DOHH2 (cell line): ENCODE data around the gene PLEKHN1.
A peak's percentile ranks its signal among the peaks of the same experiment; 100 is the strongest.
"Not testable (repeated sequence)": the region's sequence is repeated elsewhere in the genome, so short reads cannot be mapped to it uniquely, and the experiment has no call there.

Experiments
- H3F3A ChIP-seq: fragments of 200-600 bp; sonication (generic), shearing (Covaris generic); 2 replicates; pipeline ENCODE4 v1.6.0; 2016; ENCODE audit warnings: antibody characterized with exemption, mild to moderate bottlenecking; ENCODE audit not compliant: control insufficient read depth, insufficient read depth
- H3K27ac ChIP-seq: fragments of 200-600 bp; sonication (generic); 2 replicates; pipeline ENCODE4 v1.5.1; 2014; ENCODE audit warnings: low read depth, mild to moderate bottlenecking, low read length, moderate library complexity
- H3K27me3 ChIP-seq: fragments of 200-600 bp; sonication (generic); 2 replicates; pipeline ENCODE4 v1.6.1; 2014; ENCODE audit warnings: mild to moderate bottlenecking, low read length, mixed read lengths; ENCODE audit not compliant: control insufficient read depth
- H3K36me3 ChIP-seq: fragments of 200-600 bp; sonication (generic); 2 replicates; pipeline ENCODE4 v1.6.1; 2014; ENCODE audit warnings: mild to moderate bottlenecking, low read length, moderate library complexity, mixed read lengths; ENCODE audit not compliant: control insufficient read depth
- H3K4me1 ChIP-seq: fragments of 200-600 bp; sonication (generic); 2 replicates; pipeline ENCODE4 v1.6.1; 2014; ENCODE audit warnings: mild to moderate bottlenecking, low read length, mixed read lengths; ENCODE audit not compliant: control insufficient read depth
- H3K4me2 ChIP-seq: fragments of 200-600 bp; sonication (generic); 2 replicates; pipeline ENCODE4 v1.6.0; 2014; ENCODE audit warnings: mild to moderate bottlenecking, low read length, moderate library complexity
- H3K4me3 ChIP-seq: fragments of 200-600 bp; sonication (generic); 2 replicates; pipeline ENCODE4 v1.5.1; 2014; ENCODE audit warnings: mild to moderate bottlenecking, low read length, mixed read lengths
- H3K79me2 ChIP-seq: fragments of 200-600 bp; sonication (generic); 2 replicates; pipeline ENCODE4 v1.6.1; 2014; ENCODE audit warnings: mild to moderate bottlenecking, low read length, mixed read lengths; ENCODE audit not compliant: control insufficient read depth
- H3K9me2 ChIP-seq: fragments of 200-600 bp; sonication (generic); replicated peaks from 2 replicates; pipeline ENCODE4 v1.6.1; 2014; ENCODE audit warnings: mild to moderate bottlenecking, low read length, mixed read lengths; ENCODE audit not compliant: control insufficient read depth
- H3K9me3 ChIP-seq: fragments of 200-600 bp; sonication (generic); 2 replicates; pipeline ENCODE4 v1.6.1; 2014; ENCODE audit warnings: antibody characterized with exemption, low read length, mixed read lengths; ENCODE audit not compliant: control insufficient read depth, insufficient read depth
- H4K20me1 ChIP-seq: fragments of 200-600 bp; sonication (generic); 2 replicates; pipeline ENCODE4 v1.6.0; 2014; ENCODE audit warnings: low read depth, mild to moderate bottlenecking, antibody characterized with exemption, low read length, moderate library complexity; ENCODE audit not compliant: control insufficient read depth, insufficient read depth
- CTCF ChIP-seq: fragments of 200-600 bp; sonication (generic); IDR thresholded peaks from one replicate; pipeline ENCODE4 v1.5.1; 2014; ENCODE audit warnings: antibody characterized with exemption, mild to moderate bottlenecking, low read depth, low read length; ENCODE audit not compliant: poor library complexity, severe bottlenecking
- EZH2phosphoT487 ChIP-seq: fragments of 200-600 bp; sonication (generic); IDR thresholded peaks from 2 replicates; pipeline ENCODE4 v1.6.1; 2017; ENCODE audit warnings: borderline replicate concordance, mild to moderate bottlenecking, antibody characterized with exemption, low read length, moderate library complexity, mixed read lengths

PLEKHN1 gene

GRCh38 chr1:975365-975764 lies 9.1 kb downstream of the PLEKHN1 start:
- no peaks in the 10 kb centered on the region for H4K20me1 ChIP-seq
- H3K9me2 ChIP-seq: no peaks in the 10 kb centered on the region
- no peaks in the 10 kb centered on the region for H3K9me3 ChIP-seq
- H3K4me1 ChIP-seq: peaks cover 3% of the 10 kb centered on the region; the same call in 1 of the 2 replicates
- no peaks in the 10 kb centered on the region for H3K79me2 ChIP-seq
- H3K27ac ChIP-seq: no peak overlapping the region
- no peak overlapping the region for H3K4me2 ChIP-seq
- TF ChIP-seq CTCF: no peak
- TF ChIP-seq EZH2phosphoT487: no peak
- no peaks in the 10 kb centered on the region for H3F3A ChIP-seq
- H3K27me3 ChIP-seq: no peaks in the 10 kb centered on the region
- no peaks in the 10 kb centered on the region for H3K36me3 ChIP-seq
- no peak overlapping the region for H3K4me3 ChIP-seq

- no peak overlapping the region for H3K27ac ChIP-seq
- H3K4me3 ChIP-seq: no peak overlapping the region
Measured at GRCh38 chr1:975896-976683, 9.8 kb downstream of the PLEKHN1 start.

GRCh38 chr1:976791-977190 lies 10.5 kb downstream of the PLEKHN1 start:
- not testable (repeated sequence) for H3F3A ChIP-seq, H3K9me3 ChIP-seq, H3K9me2 ChIP-seq, H4K20me1 ChIP-seq, H3K27me3 ChIP-seq, H3K4me2 ChIP-seq, H3K4me3 ChIP-seq, H3K27ac ChIP-seq, H3K79me2 ChIP-seq, H3K36me3 ChIP-seq, H3K4me1 ChIP-seq

More at GRCh38 chr1:975896-976683, 9.8 kb downstream of the PLEKHN1 start:
- Histone ChIP-seq H3F3A (no peaks in the 10 kb centered on the region), H4K20me1 (no peaks in the 10 kb centered on the region), H3K4me2 (peak overlapping the region; percentile 44; the same call in 1 of the 2 replicates), H3K79me2 (no peaks in the 10 kb centered on the region), H3K4me1 (peaks cover 3% of the 10 kb centered on the region; the same call in 1 of the 2 replicates), H3K9me3 (no peaks in the 10 kb centered on the region), H3K27me3 (no peaks in the 10 kb centered on the region), H3K36me3 (no peaks in the 10 kb centered on the region), H3K9me2 (no peaks in the 10 kb centered on the region)
- TF ChIP-seq EZH2phosphoT487: no peak
- TF ChIP-seq CTCF: peak; percentile 58

GRCh38 chr1:978069-978834 lies 12.0 kb downstream of the PLEKHN1 start:
- no peaks in the 10 kb centered on the region for H3K9me2 ChIP-seq
- H3K27me3 ChIP-seq: no peaks in the 10 kb centered on the region
- no peaks in the 10 kb centered on the region for H4K20me1 ChIP-seq
- no peaks in the 10 kb centered on the region for H3K9me3 ChIP-seq
- peaks cover 3% of the 10 kb centered on the region; the same call in 1 of the 2 replicates for H3K4me1 ChIP-seq
- TF ChIP-seq EZH2phosphoT487 (no peak), CTCF (no peak)
- no peak overlapping the region for H3K27ac ChIP-seq
- H3K4me3 ChIP-seq: no peak overlapping the region
- no peak overlapping the region for H3K4me2 ChIP-seq
- H3K79me2 ChIP-seq: no peaks in the 10 kb centered on the region
- no peaks in the 10 kb centered on the region for H3K36me3 ChIP-seq
- H3F3A ChIP-seq: no peaks in the 10 kb centered on the region
